ENCODE results near the gene PARD6G. TPM values are rescaled to one million over a fixed set of nuclear protein-coding genes. Genes with fewer than 3 reads are reported as not detected.

PARD6G gene
- total and polyA plus RNA-seq, 7 donors: 0.22 to 1.5 (median 1.1) TPM

DNA sequence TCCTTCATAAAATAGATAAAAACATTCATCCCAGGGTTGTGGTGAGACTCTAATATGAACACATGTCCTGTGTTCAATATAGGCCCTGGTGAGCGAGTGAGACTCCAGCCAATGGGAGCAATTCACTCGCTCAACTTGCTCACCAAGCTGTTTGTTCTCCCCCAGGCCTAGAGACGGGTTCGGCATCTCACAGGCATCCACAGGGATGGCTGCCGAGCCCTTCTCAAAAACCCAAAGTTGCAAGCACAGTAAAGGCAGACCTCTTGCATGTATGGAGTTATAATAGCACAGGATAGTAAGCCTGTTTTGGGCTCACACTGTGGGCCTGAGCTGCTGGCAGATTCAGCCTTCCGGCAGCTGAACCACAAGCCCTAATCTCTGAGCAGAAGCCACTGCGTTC lies 15.7 kb downstream of the PARD6G start:
- no peak for DNase-seq
- Histone ChIP-seq H3K27me3 (ENCODE audit: insufficient read depth in 3 of 3, low read length in 2 of 3) (no peaks in the 10 kb centered on the region), H3K27ac (no peak overlapping the region), H3K9me3 (no peaks in the 10 kb centered on the region), H3K4me3 (no peak overlapping the region), H3K4me1 (no peaks in the 10 kb centered on the region), H3K36me3 (ENCODE audit: insufficient read depth in 1 of 2, low read depth in 1 of 2) (no peaks in the 10 kb centered on the region)
- 94 to 97% (median 95%) methylated on average over 7 of the region's 7 CpGs for WGBS, 3 donors
- intact Hi-C loops (cut with DNase I): no loop called here
- no peak for ATAC-seq
- TF ChIP-seq CTCF (IDR thresholded peaks at IDR 0.05): no peak

GRCh38 chr18:80231151-80231550 lies 16.2 kb downstream of the PARD6G start:
- Histone ChIP-seq H3K4me3 (no peak overlapping the region), H3K27me3 (ENCODE audit: insufficient read depth in 3 of 3, low read length in 2 of 3) (no peaks in the 10 kb centered on the region), H3K27ac (no peak overlapping the region), H3K36me3 (ENCODE audit: insufficient read depth in 1 of 2, low read depth in 1 of 2) (no peaks in the 10 kb centered on the region), H3K9me3 (no peaks in the 10 kb centered on the region), H3K4me1 (no peaks in the 10 kb centered on the region)
- ATAC-seq (no peak), DNase-seq (no peak)
- no peak for TF ChIP-seq CTCF (IDR thresholded peaks at IDR 0.05)
- WGBS, 3 donors: 90 to 92% (median 91%) methylated on average over 8 of the region's 8 CpGs
- intact Hi-C loops (cut with DNase I): no loop called here

DNA sequence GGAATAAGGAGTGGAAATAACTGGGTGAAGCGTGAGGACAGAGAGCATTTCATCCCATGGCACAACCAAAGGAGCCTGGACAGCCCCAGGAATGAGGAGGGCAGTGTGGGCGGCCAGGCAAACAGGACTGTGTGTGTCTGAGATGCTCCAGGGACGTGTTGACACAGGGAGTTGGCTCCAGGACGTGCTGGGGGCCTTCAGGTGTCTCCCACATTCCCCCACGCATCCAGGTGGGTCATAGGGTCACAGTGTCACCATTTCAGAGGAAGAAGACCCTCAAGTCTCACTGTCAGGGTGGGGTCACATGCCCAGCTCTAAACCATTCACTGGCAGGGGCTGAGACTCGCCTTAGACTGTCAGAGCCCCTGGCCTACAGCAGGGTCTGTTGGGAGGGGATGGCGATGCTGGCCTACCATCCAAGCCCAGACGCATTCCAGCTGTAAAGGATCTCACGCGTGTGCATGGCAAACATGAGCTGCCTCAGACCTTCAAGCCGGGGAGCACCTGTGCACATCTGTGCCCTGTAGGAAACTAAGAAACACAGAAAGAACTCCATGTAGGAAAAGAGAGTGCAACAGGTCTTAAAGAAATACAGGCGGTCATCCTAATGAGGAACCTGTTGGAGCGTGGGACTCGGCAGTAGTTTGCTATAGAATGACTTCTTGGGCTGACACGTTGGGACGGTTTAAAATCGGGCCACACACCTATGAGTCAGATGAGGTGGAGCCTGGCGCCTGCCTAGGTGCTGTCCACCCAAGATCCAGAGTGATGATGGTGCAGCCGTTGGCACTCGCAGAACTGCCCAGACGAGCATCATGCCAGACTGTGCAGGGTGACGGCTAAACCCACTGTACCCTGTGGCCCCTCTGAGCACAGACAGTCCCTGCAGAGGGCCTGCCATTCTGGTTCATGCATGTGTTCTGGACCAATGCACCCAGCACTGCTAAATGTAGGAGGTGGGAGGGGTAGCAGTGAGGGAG lies 17.3 kb downstream of the PARD6G start:
- no peaks in the 10 kb centered on the region for H3K27me3 ChIP-seq (ENCODE audit: insufficient read depth in 3 of 3, low read length in 2 of 3)
- H3K9me3 ChIP-seq: no peaks in the 10 kb centered on the region
- H3K4me1 ChIP-seq: no peaks in the 10 kb centered on the region
- no peak overlapping the region for H3K27ac ChIP-seq
- no peak overlapping the region for H3K4me3 ChIP-seq
- 85 to 90% (median 88%) methylated on average over 22 of the region's 22 CpGs for WGBS, 3 donors
- no peak for DNase-seq
- no peak for TF ChIP-seq CTCF (IDR thresholded peaks at IDR 0.05)
- ATAC-seq: no peak
- intact Hi-C loops (cut with DNase I): no loop called here
- no peaks in the 10 kb centered on the region for H3K36me3 ChIP-seq (ENCODE audit: insufficient read depth in 1 of 2, low read depth in 1 of 2)

DNA sequence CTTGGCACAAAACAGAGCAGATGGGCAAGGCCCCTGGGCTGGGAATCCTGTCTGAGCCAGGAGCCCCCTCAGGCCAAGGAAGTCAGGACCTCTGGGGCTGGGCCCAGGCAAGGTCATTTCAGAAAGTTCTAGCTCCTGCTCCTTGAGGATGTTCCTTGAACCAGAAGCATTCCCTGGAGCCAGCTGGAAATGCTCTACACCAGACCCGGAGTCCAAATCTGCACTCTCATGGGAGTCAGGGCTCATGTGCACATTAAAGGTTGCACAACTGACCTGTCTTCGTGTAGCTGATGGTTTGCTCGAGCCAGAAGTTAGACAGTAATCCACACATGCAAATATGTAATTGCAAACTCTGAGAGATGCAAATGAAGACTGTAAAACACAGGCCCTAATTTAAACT lies 18.0 kb downstream of the PARD6G start:
- intact Hi-C loops (cut with DNase I): no loop called here
- ATAC-seq: no peak

More for the DNA sequence above, 18.0 kb downstream of the PARD6G start:
- WGBS, 3 donors: 38 to 53% (median 40%) methylated on average over 3 of the region's 3 CpGs
- TF ChIP-seq CTCF (IDR thresholded peaks at IDR 0.05): no peak
- Histone ChIP-seq H3K27ac (no peak overlapping the region), H3K4me1 (no peaks in the 10 kb centered on the region), H3K4me3 (no peak overlapping the region), H3K36me3 (ENCODE audit: insufficient read depth in 1 of 2, low read depth in 1 of 2) (no peaks in the 10 kb centered on the region), H3K9me3 (no peaks in the 10 kb centered on the region), H3K27me3 (ENCODE audit: insufficient read depth in 3 of 3, low read length in 2 of 3) (no peaks in the 10 kb centered on the region)
- DNase-seq: no peak
